22Rv1 (cell line): ENCODE data around the gene LSAMP.

Source experiments
- ZFX ChIP-seq: fragments of 450-650 bp; IDR thresholded peaks from 2 replicates; pipeline ENCODE4 v1.6.1; 2017; ENCODE audit warnings: antibody characterized with exemption, borderline replicate concordance
- TF ChIP-seq, protein P1 (sequence below): fragments of 450-650 bp; IDR thresholded peaks from 2 replicates; pipeline ENCODE4 v1.5.1; 2017; ENCODE audit warnings: mild to moderate bottlenecking

DNA sequence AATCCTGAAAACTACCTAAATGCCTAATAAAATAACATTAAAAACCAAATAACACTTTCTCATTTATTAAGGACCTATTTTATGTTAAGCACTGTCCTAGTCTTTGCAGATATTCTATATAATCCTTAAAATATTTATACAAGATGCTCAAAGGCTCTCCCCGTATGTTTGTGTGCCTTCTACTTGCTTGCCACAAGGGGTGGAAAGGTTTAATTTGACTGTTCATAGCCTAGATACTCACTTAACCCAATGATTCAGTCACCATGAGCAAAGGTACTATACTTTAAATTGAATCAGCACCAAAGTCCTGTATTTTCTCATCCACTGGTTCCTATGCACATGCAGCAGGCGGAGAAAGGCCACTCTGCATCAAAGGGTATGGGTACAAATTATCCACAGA lies 32.0 kb downstream of the LSAMP start:
- TF ChIP-seq, protein P1, sequence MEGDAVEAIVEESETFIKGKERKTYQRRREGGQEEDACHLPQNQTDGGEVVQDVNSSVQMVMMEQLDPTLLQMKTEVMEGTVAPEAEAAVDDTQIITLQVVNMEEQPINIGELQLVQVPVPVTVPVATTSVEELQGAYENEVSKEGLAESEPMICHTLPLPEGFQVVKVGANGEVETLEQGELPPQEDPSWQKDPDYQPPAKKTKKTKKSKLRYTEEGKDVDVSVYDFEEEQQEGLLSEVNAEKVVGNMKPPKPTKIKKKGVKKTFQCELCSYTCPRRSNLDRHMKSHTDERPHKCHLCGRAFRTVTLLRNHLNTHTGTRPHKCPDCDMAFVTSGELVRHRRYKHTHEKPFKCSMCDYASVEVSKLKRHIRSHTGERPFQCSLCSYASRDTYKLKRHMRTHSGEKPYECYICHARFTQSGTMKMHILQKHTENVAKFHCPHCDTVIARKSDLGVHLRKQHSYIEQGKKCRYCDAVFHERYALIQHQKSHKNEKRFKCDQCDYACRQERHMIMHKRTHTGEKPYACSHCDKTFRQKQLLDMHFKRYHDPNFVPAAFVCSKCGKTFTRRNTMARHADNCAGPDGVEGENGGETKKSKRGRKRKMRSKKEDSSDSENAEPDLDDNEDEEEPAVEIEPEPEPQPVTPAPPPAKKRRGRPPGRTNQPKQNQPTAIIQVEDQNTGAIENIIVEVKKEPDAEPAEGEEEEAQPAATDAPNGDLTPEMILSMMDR: no peak
- TF ChIP-seq ZFX: no peak
